ENCODE results near the gene VAV2.

Gene VAV2

GRCh38 chr9:133979921-133980863, 11.9 kb downstream of the VAV2 start:
- DNase-seq (ENCODE audit: low spot score), result no peak

GRCh38 chr9:133979273-133979920, 12.7 kb downstream of the VAV2 start:
- no peak for DNase-seq (ENCODE audit: low spot score)

GRCh38 chr9:133978899-133979272, 13.2 kb downstream of the VAV2 start:
- no peak for DNase-seq (ENCODE audit: low spot score)

- DNase-seq (ENCODE audit: low spot score), result no peak
These were observed 13.8 kb downstream of the VAV2 start for GRCh38 chr9:133978226-133978898.

- no peak for DNase-seq (ENCODE audit: low spot score)
These were observed 14.5 kb downstream of the VAV2 start for GRCh38 chr9:133977421-133978201.

GRCh38 chr9:133976887-133977286, 15.2 kb downstream of the VAV2 start:
- DNase-seq (ENCODE audit: low spot score), result no peak

GRCh38 chr9:133976191-133976861, 15.8 kb downstream of the VAV2 start:
- no peak for DNase-seq (ENCODE audit: low spot score)

GRCh38 chr9:133975511-133975910, 16.6 kb downstream of the VAV2 start:
- DNase-seq (ENCODE audit: low spot score), result no peak

- DNase-seq (ENCODE audit: low spot score), result no peak
These were observed 17.3 kb downstream of the VAV2 start for GRCh38 chr9:133974631-133975341.

GRCh38 chr9:133973791-133974630, 18.1 kb downstream of the VAV2 start:
- no peak for DNase-seq (ENCODE audit: low spot score)

GRCh38 chr9:133973111-133973790, 18.9 kb downstream of the VAV2 start:
- no peak for DNase-seq (ENCODE audit: low spot score)

GRCh38 chr9:133971981-133972941, 19.9 kb downstream of the VAV2 start:
- DNase-seq (ENCODE audit: low spot score), result no peak

GRCh38 chr9:133971121-133971951, 20.8 kb downstream of the VAV2 start:
- no peak for DNase-seq (ENCODE audit: low spot score)

- DNase-seq (ENCODE audit: low spot score), result no peak
These were observed 21.5 kb downstream of the VAV2 start for GRCh38 chr9:133970581-133971058.

GRCh38 chr9:133969681-133970580, 22.2 kb downstream of the VAV2 start:
- DNase-seq (ENCODE audit: low spot score), result no peak

Measured in activated CD4-positive, alpha-beta T cell treated with anti-CD3 and anti-CD28 coated beads, Interleukin-2, Interleukin-4, amounts not matched to agents 100 ng/mL and 50 ng/mL, durations not matched to agents 16 hours and 8 hours (primary cell).